ENCODE data around the gene SNRNP25.

DNA sequence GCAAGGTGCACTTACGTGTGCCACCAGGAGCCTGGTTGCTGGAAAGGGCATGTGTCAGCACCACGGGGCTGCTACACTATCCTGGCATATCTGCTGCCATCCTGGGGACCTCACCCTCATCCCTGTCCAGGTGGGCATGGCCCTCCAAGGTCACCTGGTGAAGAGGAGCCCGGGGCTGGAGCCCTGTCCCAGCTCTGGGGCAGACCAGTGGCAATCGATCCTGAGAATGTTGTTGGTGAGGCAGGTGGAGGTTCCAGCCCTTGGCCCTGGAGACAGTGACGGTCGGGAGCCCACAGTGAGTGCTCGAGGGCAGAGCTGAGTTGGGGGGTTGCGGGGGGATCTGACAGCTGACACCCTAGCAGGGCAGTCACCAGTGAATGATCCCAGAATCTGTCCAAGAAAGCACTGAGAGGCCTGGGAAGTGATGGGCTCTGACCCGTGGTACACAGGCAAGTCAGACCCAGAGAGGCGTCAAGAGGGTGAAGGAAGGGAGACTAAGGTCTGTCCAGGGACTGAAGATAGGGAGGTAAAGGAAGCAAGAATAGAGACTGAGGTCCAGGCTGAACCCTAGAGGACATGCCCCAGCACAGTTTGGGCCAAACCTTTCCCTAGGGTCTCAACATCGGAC lies 17.8 kb upstream of the SNRNP25 start:
- TF ChIP-seq, protein P1, sequence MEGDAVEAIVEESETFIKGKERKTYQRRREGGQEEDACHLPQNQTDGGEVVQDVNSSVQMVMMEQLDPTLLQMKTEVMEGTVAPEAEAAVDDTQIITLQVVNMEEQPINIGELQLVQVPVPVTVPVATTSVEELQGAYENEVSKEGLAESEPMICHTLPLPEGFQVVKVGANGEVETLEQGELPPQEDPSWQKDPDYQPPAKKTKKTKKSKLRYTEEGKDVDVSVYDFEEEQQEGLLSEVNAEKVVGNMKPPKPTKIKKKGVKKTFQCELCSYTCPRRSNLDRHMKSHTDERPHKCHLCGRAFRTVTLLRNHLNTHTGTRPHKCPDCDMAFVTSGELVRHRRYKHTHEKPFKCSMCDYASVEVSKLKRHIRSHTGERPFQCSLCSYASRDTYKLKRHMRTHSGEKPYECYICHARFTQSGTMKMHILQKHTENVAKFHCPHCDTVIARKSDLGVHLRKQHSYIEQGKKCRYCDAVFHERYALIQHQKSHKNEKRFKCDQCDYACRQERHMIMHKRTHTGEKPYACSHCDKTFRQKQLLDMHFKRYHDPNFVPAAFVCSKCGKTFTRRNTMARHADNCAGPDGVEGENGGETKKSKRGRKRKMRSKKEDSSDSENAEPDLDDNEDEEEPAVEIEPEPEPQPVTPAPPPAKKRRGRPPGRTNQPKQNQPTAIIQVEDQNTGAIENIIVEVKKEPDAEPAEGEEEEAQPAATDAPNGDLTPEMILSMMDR (IDR thresholded peaks at IDR 0.05) = no peak
- TF ChIP-seq POLR2A (IDR thresholded peaks at IDR 0.05) = no peak
